ENCODE data around the gene LRRTM4.

DNA sequence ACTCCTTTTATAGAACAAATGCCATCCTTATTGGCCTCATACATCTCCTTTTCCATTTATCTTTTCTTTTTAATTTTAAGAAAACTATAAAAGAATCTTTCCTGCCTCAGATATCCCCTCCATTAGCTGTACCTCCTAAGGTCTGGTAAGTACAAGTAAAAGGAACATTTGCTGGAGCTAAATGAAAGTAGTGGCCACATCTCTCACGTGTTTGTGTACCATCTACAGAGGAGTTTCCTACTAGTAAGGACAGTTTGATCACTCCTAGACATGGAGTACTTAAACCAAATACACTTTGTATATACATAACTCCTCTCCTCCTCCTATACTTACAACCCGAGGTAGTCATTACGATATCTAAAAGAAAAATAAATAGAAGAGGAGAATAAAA lies 504.8 kb downstream of the LRRTM4 start:
- TF ChIP-seq SIN3A (IDR thresholded peaks at IDR 0.05; ENCODE audit: borderline replicate concordance, insufficient read depth, low read depth, low read length) (no peak), POLR2AphosphoS5 (IDR thresholded peaks at IDR 0.05; ENCODE audit: low read depth, low read length) (no peak), TCF7L2 (IDR thresholded peaks at IDR 0.05; ENCODE audit: low read depth, low read length) (no peak)
- TF ChIP-seq, protein P1, sequence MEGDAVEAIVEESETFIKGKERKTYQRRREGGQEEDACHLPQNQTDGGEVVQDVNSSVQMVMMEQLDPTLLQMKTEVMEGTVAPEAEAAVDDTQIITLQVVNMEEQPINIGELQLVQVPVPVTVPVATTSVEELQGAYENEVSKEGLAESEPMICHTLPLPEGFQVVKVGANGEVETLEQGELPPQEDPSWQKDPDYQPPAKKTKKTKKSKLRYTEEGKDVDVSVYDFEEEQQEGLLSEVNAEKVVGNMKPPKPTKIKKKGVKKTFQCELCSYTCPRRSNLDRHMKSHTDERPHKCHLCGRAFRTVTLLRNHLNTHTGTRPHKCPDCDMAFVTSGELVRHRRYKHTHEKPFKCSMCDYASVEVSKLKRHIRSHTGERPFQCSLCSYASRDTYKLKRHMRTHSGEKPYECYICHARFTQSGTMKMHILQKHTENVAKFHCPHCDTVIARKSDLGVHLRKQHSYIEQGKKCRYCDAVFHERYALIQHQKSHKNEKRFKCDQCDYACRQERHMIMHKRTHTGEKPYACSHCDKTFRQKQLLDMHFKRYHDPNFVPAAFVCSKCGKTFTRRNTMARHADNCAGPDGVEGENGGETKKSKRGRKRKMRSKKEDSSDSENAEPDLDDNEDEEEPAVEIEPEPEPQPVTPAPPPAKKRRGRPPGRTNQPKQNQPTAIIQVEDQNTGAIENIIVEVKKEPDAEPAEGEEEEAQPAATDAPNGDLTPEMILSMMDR (IDR thresholded peaks at IDR 0.05) = no peak
